ENCODE data around the gene RERG.

GRCh38 chr12:15173142-15173541 lies 48.1 kb downstream of the RERG start:
- no peak for TF ChIP-seq EZH2 (IDR thresholded peaks at IDR 0.05; ENCODE audit: low read depth)
- TF ChIP-seq, protein P1, sequence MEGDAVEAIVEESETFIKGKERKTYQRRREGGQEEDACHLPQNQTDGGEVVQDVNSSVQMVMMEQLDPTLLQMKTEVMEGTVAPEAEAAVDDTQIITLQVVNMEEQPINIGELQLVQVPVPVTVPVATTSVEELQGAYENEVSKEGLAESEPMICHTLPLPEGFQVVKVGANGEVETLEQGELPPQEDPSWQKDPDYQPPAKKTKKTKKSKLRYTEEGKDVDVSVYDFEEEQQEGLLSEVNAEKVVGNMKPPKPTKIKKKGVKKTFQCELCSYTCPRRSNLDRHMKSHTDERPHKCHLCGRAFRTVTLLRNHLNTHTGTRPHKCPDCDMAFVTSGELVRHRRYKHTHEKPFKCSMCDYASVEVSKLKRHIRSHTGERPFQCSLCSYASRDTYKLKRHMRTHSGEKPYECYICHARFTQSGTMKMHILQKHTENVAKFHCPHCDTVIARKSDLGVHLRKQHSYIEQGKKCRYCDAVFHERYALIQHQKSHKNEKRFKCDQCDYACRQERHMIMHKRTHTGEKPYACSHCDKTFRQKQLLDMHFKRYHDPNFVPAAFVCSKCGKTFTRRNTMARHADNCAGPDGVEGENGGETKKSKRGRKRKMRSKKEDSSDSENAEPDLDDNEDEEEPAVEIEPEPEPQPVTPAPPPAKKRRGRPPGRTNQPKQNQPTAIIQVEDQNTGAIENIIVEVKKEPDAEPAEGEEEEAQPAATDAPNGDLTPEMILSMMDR (conservative IDR thresholded peaks at IDR 0.05): no peak

Data from PC-9 (cell line).